Ovary (tissue), 9 donors: ENCODE measurements around the gene FRMD1. TPM values are rescaled to one million over a fixed set of nuclear protein-coding genes. Genes with fewer than 3 reads are reported as not detected.
A peak's percentile ranks its signal among the peaks of the same experiment; 100 is the strongest.

Source experiments
- DNase-seq, 5 donors: peaks; one replicate each; pipeline ENCODE4 v3.0.0-alpha.2; 2019 to 2020
- H3K27ac ChIP-seq, 2 donors: fragments of 200-600 bp; one replicate each; pipeline versions ENCODE4 v1.5.1 to v1.8.0; 2019 to 2022
- H3K27me3 ChIP-seq: fragments of 200-600 bp; one replicate; pipeline ENCODE4 v1.8.0; 2022
- H3K36me3 ChIP-seq: fragments of 200-600 bp; sonication (generic); one replicate; pipeline ENCODE4 v1.5.1; 2019
- H3K4me1 ChIP-seq: one replicate; pipeline ENCODE4 v1.8.1; 2013; ENCODE audit warnings: mild to moderate bottlenecking, moderate library complexity; ENCODE audit not compliant: insufficient read depth
- H3K4me3 ChIP-seq: fragments of 200-600 bp; sonication (generic); one replicate; pipeline ENCODE4 v1.5.1; 2017
- H3K9me3 ChIP-seq, 2 donors: fragments of 200-600 bp in 1 of 2; sonication (generic) in 1 of 2; one replicate each; pipeline versions ENCODE4 v1.5.1 to v1.8.1; 2013 to 2019; ENCODE audit warnings: mild to moderate bottlenecking in 1 of 2, moderate library complexity in 1 of 2
- EP300 ChIP-seq: sonication (generic); formaldehyde crosslinking; IDR thresholded peaks from one replicate; pipeline ENCODE4 v1.6.1; 2017; ENCODE audit warnings: antibody characterized with exemption
- POLR2A ChIP-seq: fragments of 450-650 bp; IDR thresholded peaks from one replicate; pipeline ENCODE4 v1.6.1; 2017; ENCODE audit warnings: antibody characterized with exemption, mild to moderate bottlenecking, moderate library complexity
- WGBS, 3 donors: extraction: QIAGEN DNeasy Blood & Tissue Kit in 1 of 3; methylation state at CpG; one replicate each; pipeline versions ENCODE4 v1.1.5 to v1.1.7; 2013 to 2017; 5-methylcytosine and 5-hydroxymethylcytosine counted together
- intact Hi-C, 4 donors: fragments of 100-400 bp; cut with DNase I; formaldehyde crosslinking; loops; one replicate each; pipeline versions ENCODE4 v1.11.0 to v1.15.1; 2022 to 2023
- polyA plus RNA-seq, 2 donors: library from polyadenylated mRNA; stranded (reverse); fragments of 200-250 nt in 1 of 2; fragments of 350-450 nt in 1 of 2; fragmentation: Illumina TruSeq in 1 of 2; extraction: RNeasy Lipid Tissue Mini Kit (QIAGEN cat#74804) in 1 of 2; gene quantifications; one replicate each; pipeline ENCODE4 v1.2.3, GENCODE V29; 2013 to 2014
- total RNA-seq, 7 donors: library from RNA; depleted of rRNA in 2 of 7; stranded (reverse); fragments of >200 nt in 2 of 7; fragmentation: NEBNext Ultra II Directional in 3 of 7; extraction: Animal tissue kit (Norgen Biotek cat#: 25700) in 3 of 7; gene quantifications; one replicate each; pipeline versions ENCODE4 v1.1.0 to v1.2.4, GENCODE V29; 2016 to 2023
- TF ChIP-seq, protein P1 (sequence below), 3 donors: fragments of 450-650 bp in 2 of 3; fragments of 200-600 bp in 1 of 3; IDR thresholded peaks; one replicate each; pipeline versions ENCODE4 v1.5.1 to v1.8.0; 2016 to 2022; ENCODE audit warnings: antibody characterized with exemption in 3 of 3, mild to moderate bottlenecking in 1 of 3
- donor health status: DM: no; HTN: no; CAD: no; lungs with moderate emphysema.
- donor health status: DM: no; HTN: no; CAD: no.
- donor health status: Bipolar disorder and iron deficiency.
- donor health status: DM: yes; HTN: yes; CAD: no.
- donor health status: DM: no; HTN: no; CAD: no.
- donor health status: DM: yes; HTN: yes; CAD: no.

The FRMD1 gene
- total and polyA plus RNA-seq, 9 donors, result 0.10 to 0.48 (median 0.31) TPM; not detected in 2

DNA sequence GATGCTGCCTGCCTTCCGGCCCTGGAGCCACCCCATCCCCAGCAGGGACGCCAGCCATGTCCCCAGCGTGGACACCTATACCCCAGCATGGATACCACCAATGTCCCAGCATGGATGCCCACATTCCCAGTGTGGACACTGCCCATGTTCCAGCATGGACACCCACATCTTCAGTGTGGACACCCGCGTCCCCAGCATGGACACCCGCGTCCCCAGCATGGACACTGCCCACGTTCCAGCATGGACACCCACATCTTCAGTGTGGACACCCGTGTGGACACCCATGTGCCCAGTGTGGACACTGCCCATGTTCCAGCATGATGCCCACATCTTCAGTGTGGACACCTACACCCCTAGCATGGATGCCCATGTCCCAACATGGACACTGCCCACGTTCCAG is 7.1 kb upstream of the FRMD1 start:
- no peak overlapping the region for H3K27ac ChIP-seq
- WGBS, 3 donors, result 92 to 95% (median 94%) methylated on average over 10 of the region's 10 CpGs
- TF ChIP-seq, protein P1, sequence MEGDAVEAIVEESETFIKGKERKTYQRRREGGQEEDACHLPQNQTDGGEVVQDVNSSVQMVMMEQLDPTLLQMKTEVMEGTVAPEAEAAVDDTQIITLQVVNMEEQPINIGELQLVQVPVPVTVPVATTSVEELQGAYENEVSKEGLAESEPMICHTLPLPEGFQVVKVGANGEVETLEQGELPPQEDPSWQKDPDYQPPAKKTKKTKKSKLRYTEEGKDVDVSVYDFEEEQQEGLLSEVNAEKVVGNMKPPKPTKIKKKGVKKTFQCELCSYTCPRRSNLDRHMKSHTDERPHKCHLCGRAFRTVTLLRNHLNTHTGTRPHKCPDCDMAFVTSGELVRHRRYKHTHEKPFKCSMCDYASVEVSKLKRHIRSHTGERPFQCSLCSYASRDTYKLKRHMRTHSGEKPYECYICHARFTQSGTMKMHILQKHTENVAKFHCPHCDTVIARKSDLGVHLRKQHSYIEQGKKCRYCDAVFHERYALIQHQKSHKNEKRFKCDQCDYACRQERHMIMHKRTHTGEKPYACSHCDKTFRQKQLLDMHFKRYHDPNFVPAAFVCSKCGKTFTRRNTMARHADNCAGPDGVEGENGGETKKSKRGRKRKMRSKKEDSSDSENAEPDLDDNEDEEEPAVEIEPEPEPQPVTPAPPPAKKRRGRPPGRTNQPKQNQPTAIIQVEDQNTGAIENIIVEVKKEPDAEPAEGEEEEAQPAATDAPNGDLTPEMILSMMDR (IDR thresholded peaks at IDR 0.05), result no peak
- no peak for TF ChIP-seq EP300
- intact Hi-C loops, result no loop called here
- H3K4me3 ChIP-seq, result no peak overlapping the region
- H3K36me3 ChIP-seq, result no peaks in the 10 kb centered on the region
- H3K27me3 ChIP-seq, result no peaks in the 10 kb centered on the region
- peaks cover 9% of the 10 kb centered on the region for H3K4me1 ChIP-seq
- H3K9me3 ChIP-seq, result no peaks in the 10 kb centered on the region
- no peak for DNase-seq

DNA sequence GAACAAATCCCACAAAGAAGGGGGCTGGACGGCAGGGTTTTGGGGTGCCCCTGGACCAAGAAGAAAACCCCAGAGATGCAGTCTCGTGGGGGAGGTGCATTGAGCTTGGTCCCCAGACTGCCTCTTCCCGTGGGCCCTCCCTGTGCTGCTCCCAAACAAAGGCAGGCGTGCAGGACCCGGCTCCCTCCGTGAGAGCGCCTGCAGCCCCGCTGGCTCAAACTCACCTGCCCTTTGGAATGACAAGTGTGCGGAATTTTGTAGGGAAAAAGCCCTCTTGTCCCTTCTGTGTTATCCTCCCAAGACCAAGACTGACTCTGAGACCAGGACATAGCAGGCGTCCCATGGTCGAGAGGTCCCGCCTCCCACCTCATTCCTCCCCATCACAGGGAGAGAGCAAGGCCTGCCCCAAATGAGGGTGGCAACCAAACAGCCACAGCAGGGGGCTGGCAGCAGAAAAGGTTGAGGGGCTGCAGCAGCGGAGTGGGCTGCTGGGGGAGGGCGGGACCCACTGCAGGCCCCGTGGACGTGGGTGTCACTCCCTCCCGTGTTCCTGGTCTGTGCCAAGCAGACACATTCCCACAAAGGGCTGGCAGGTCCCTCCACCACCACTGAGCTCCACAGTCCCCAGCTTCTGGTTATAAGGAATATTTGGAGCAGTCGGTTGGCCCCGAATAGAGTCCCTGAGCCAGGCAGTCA is 5.6 kb upstream of the FRMD1 start:
- DNase-seq, result peak in 1 of 5 donors; percentile 13
- no peaks in the 10 kb centered on the region for H3K27me3 ChIP-seq
- no peaks in the 10 kb centered on the region for H3K36me3 ChIP-seq
- H3K4me1 ChIP-seq, result peaks cover 9% of the 10 kb centered on the region
- TF ChIP-seq, protein P1 (IDR thresholded peaks at IDR 0.05), result no peak
- TF ChIP-seq POLR2A (no peak), EP300 (no peak)
- WGBS, 3 donors, result 93 to 95% (median 95%) methylated on average over 19 of the region's 19 CpGs
- intact Hi-C loops, result no loop called here
- no peak overlapping the region for H3K4me3 ChIP-seq
- no peaks in the 10 kb centered on the region for H3K9me3 ChIP-seq
- H3K27ac ChIP-seq, result no peak overlapping the region

DNA sequence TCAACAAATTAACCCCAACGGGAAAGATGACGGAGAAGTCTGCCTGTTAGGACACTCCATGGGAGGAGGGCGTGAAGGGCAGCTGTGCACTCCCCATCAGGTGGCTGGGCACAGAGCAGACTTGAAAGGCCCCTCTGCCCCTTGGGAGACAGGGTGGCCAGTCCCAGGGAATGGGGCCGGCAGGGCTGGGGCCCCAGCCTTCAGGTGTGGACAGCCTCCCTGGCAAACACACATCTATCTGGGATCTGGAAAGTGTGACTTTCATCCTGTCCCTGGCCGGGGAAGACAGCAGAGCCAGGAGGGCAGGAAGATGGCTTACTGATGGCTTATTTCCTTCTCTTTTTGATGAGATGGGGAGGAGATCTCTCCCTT is 4.5 kb upstream of the FRMD1 start:
- Histone ChIP-seq H3K4me3 (no peak overlapping the region), H3K36me3 (no peaks in the 10 kb centered on the region), H3K27ac (no peak overlapping the region), H3K9me3 (no peaks in the 10 kb centered on the region), H3K4me1 (peaks cover 16% of the 10 kb centered on the region), H3K27me3 (no peaks in the 10 kb centered on the region)
- 63 to 72% (median 65%) methylated on average over 5 of the region's 5 CpGs for WGBS, 3 donors
- intact Hi-C loops, result no loop called here
- no peak for DNase-seq
- no peak for TF ChIP-seq EP300
- no peak for TF ChIP-seq POLR2A
- TF ChIP-seq, protein P1 (IDR thresholded peaks at IDR 0.05), result no peak

DNA sequence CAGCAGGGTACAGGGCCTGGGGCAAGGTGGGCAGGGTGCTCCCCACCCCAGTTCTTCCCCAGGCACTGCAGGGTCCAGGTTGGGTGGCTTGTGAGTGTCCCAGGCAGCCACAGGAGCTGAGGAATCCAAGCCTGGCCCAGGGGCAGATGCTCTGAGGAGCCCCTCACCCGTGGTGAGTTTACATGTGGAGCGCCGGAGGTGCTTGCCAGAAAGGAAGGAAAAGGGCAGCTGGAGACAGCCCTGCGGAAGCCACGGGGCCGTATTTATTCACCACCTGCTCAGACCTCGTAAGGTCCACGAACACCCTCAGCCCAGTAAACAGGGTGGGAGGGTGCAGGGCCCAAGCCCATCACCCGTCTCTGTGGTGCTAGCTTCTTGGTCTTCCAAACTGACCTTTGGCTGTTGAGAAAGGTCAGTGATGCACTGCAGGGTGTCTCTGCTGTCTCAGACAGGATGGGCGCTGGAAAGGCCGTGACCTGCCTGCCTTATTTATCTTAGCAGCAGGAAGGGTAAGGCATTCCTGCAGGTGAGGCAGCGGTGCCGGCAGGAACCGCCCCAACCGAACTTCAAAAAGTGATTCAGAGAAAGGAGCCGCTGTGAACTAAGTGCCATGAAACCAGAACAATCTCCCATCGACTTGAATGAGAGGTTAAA is 4.0 kb upstream of the FRMD1 start:
- no peak for TF ChIP-seq POLR2A
- no peak for TF ChIP-seq EP300
- TF ChIP-seq, protein P1 (IDR thresholded peaks at IDR 0.05), result no peak
- Histone ChIP-seq H3K27ac (no peak overlapping the region), H3K4me3 (no peak overlapping the region), H3K4me1 (peaks cover 17% of the 10 kb centered on the region), H3K36me3 (no peaks in the 10 kb centered on the region), H3K27me3 (no peaks in the 10 kb centered on the region), H3K9me3 (no peaks in the 10 kb centered on the region)
- 76 to 87% (median 81%) methylated on average over 17 of the region's 17 CpGs for WGBS, 3 donors
- DNase-seq, result no peak
- intact Hi-C loops, result no loop called here
